ENCODE data around the gene TACR1.
"Not testable (repeated sequence)": the region's sequence is repeated elsewhere in the genome, so short reads cannot be mapped to it uniquely, and the experiment has no call there.

Gene TACR1

GRCh38 chr2:75090770-75091515, 108.4 kb downstream of the TACR1 start:
- DNase-seq (ENCODE audit: low read depth, low spot score): no peak

GRCh38 chr2:75089471-75089870, 109.8 kb downstream of the TACR1 start:
- no peak for DNase-seq (ENCODE audit: low read depth, low spot score)

GRCh38 chr2:75088791-75089190, 110.5 kb downstream of the TACR1 start:
- DNase-seq (ENCODE audit: low read depth, low spot score): no peak

GRCh38 chr2:75087736-75088135, 111.6 kb downstream of the TACR1 start:
- no peak for DNase-seq (ENCODE audit: low read depth, low spot score)

- no peak for DNase-seq (ENCODE audit: low read depth, low spot score)
Measured at GRCh38 chr2:75079575-75079974, 119.7 kb downstream of the TACR1 start.

- no peak for DNase-seq (ENCODE audit: low read depth, low spot score)
Measured at GRCh38 chr2:75077909-75078308, 121.4 kb downstream of the TACR1 start.

GRCh38 chr2:75076088-75076487, 123.2 kb downstream of the TACR1 start:
- DNase-seq (ENCODE audit: low read depth, low spot score): no peak

GRCh38 chr2:75074708-75075107, 124.6 kb downstream of the TACR1 start:
- no peak for DNase-seq (ENCODE audit: low read depth, low spot score)

GRCh38 chr2:75074228-75074627, 125.1 kb downstream of the TACR1 start:
- DNase-seq (ENCODE audit: low read depth, low spot score): peak; percentile 29

- no peak for DNase-seq (ENCODE audit: low read depth, low spot score)
Measured at GRCh38 chr2:75071766-75072165, 127.6 kb downstream of the TACR1 start.

GRCh38 chr2:75068546-75068945, 130.8 kb downstream of the TACR1 start:
- no peak for DNase-seq (ENCODE audit: low read depth, low spot score)

GRCh38 chr2:75067506-75067905, 131.8 kb downstream of the TACR1 start:
- no peak for DNase-seq (ENCODE audit: low read depth, low spot score)

- DNase-seq (ENCODE audit: low read depth, low spot score): no peak
Measured at GRCh38 chr2:75066121-75066902, 133.0 kb downstream of the TACR1 start.

GRCh38 chr2:75065402-75066008, 133.8 kb downstream of the TACR1 start:
- DNase-seq (ENCODE audit: low read depth, low spot score): no peak

GRCh38 chr2:75064691-75065396, 134.5 kb downstream of the TACR1 start:
- peak; percentile 89 for DNase-seq (ENCODE audit: low read depth, low spot score)

- DNase-seq (ENCODE audit: low read depth, low spot score): no peak
Measured at GRCh38 chr2:75063906-75064305, 135.4 kb downstream of the TACR1 start.

GRCh38 chr2:75058427-75058826, 140.9 kb downstream of the TACR1 start:
- no peak for DNase-seq (ENCODE audit: low read depth, low spot score)

- DNase-seq (ENCODE audit: low read depth, low spot score): not testable (repeated sequence)
Measured at GRCh38 chr2:75057150-75057549, 142.2 kb downstream of the TACR1 start.

- peak; percentile 94 for DNase-seq (ENCODE audit: low read depth, low spot score)
Measured at GRCh38 chr2:75055820-75056675, 143.3 kb downstream of the TACR1 start.

- peak; percentile 70 for DNase-seq (ENCODE audit: low read depth, low spot score)
Measured at GRCh38 chr2:75055142-75055819, 144.0 kb downstream of the TACR1 start.

All from ELF-1 (cell line).